HL-60 (cell line): Measurements from ENCODE around the gene CD4.
A peak's percentile ranks its signal among the peaks of the same experiment; 100 is the strongest.

Experiments used
- DNase-seq, 2 experiments: peaks; one replicate each; pipeline ENCODE4 v3.0.0-alpha.2; 2010 to 2020; ENCODE audit warnings: low read depth in 1 of 2, low spot score in 1 of 2
- H3K27ac ChIP-seq: fragments of 250-450 bp; sonication (Bioruptor Pico); replicated peaks from 2 replicates; pipeline ENCODE4 v1.5.1; 2020; ENCODE audit warnings: mild to moderate bottlenecking, moderate library complexity
- H3K27me3 ChIP-seq: fragments of 250-450 bp; sonication (Bioruptor Pico); 2 replicates; pipeline ENCODE4 v1.5.1; 2021; ENCODE audit warnings: mild to moderate bottlenecking, moderate library complexity; ENCODE audit not compliant: insufficient read depth, poor library complexity, severe bottlenecking
- H3K4me3 ChIP-seq: replicated peaks from 2 replicates; pipeline ENCODE4 v1.5.1; 2011; ENCODE audit warnings: mild to moderate bottlenecking, control low read depth, low read length; ENCODE audit not compliant: insufficient read depth
- CTCF ChIP-seq: IDR thresholded peaks from one replicate; pipeline ENCODE4 v1.5.1; 2011; ENCODE audit warnings: low read length, control low read depth, inconsistent platforms; ENCODE audit not compliant: insufficient read depth
- GABPA ChIP-seq: IDR thresholded peaks from 2 replicates; pipeline ENCODE4 v1.6.1; 2012; ENCODE audit warnings: low read depth
- POLR2AphosphoS5 ChIP-seq: IDR thresholded peaks from 2 replicates; pipeline ENCODE4 v1.6.1; 2012; ENCODE audit warnings: low read depth
- REST ChIP-seq: IDR thresholded peaks from 2 replicates; pipeline ENCODE4 v1.6.1; 2012; ENCODE audit warnings: low read depth; ENCODE audit not compliant: insufficient replicate concordance
- SPI1 ChIP-seq: IDR thresholded peaks from 2 replicates; pipeline ENCODE4 v1.6.1; 2012; ENCODE audit warnings: low read depth, mild to moderate bottlenecking, borderline replicate concordance

Gene CD4

GRCh38 chr12:6820166-6820565, 30.8 kb downstream of the CD4 start:
- H3K4me3 ChIP-seq: no peak overlapping the region
- H3K27me3 ChIP-seq: peaks cover 12% of the 10 kb centered on the region
- DNase-seq: no peak
- TF ChIP-seq GABPA (no peak), CTCF (no peak), REST (no peak), SPI1 (no peak), POLR2AphosphoS5 (no peak)
- no peak overlapping the region for H3K27ac ChIP-seq

GRCh38 chr12:6821591-6822425, 32.5 kb downstream of the CD4 start, which contains the start of gene GPR162:
Gene GPR162, plus strand, starts transcription at chr12:6821821. Its CDS starts 2,078 bp downstream, at chr12:6823899.
- no peak for TF ChIP-seq CTCF
- no peak for TF ChIP-seq POLR2AphosphoS5
- TF ChIP-seq SPI1: no peak
- TF ChIP-seq GABPA: no peak
- TF ChIP-seq REST: no peak
- DNase-seq: peak in 1 of 2 experiments; percentile 59
- H3K27ac ChIP-seq: no peak within 1 kb of the TSS
- peaks cover 15% of the 10 kb centered on the region for H3K27me3 ChIP-seq
- peak within 1 kb of the TSS; percentile 39 for H3K4me3 ChIP-seq

GRCh38 chr12:6822426-6823135, 33.3 kb downstream of the CD4 start:
- peaks cover 18% of the 10 kb centered on the region for H3K27me3 ChIP-seq
- no peak overlapping the region for H3K4me3 ChIP-seq

More at GRCh38 chr12:6822426-6823135, 33.3 kb downstream of the CD4 start:
- H3K27ac ChIP-seq: no peak overlapping the region
- no peak for DNase-seq
- TF ChIP-seq POLR2AphosphoS5 (no peak), SPI1 (no peak), CTCF (no peak), REST (no peak), GABPA (no peak)
